ENCODE measurements around the gene NPTX2.

Gene NPTX2

DNA sequence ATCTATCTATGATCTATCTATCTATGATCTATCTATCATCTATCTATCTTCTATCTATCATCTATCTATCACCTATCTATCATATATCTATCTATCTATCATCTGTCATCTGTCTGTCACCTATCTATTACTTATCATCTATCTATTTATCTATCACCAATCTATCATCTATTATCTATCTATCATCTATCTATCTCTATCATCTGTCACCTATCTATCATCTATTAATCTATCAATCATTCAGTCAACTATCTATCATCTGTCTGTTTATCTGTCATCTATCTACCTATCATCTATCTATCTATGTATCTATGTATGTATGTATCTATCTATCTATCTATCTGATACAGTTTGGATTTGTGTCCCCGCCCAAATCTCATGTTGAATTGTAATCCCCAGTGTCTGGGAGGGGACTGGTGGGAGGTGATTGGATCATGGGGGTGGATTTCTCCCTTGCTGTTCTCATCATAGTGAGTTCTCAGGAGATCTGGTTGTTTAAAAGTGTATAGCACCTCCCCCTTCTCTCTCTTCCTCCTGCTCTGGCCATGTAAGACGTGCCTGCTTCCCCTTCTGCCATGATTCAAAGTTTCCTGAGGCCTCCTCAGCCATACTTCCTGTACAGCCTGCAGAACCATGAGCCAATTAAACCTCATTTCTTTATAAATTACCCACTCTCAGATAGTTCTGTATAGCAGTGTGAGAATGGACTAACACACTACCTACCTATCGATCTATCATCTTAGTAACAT, 37.6 kb downstream of the NPTX2 start:
- H3K4me3 ChIP-seq (ENCODE audit: low read depth, low read length), result no peak overlapping the region
- TF ChIP-seq CTCF (conservative IDR thresholded peaks at IDR 0.05; ENCODE audit: low read depth, low read length), result no peak
- DNase-seq (ENCODE audit: low read depth), result no peak

GRCh38 chr7:98655611-98656010, 38.5 kb downstream of the NPTX2 start:
- DNase-seq (ENCODE audit: low read depth), result no peak
- no peak for TF ChIP-seq CTCF (conservative IDR thresholded peaks at IDR 0.05; ENCODE audit: low read depth, low read length)
- H3K4me3 ChIP-seq (ENCODE audit: low read depth, low read length), result no peak overlapping the region

DNA sequence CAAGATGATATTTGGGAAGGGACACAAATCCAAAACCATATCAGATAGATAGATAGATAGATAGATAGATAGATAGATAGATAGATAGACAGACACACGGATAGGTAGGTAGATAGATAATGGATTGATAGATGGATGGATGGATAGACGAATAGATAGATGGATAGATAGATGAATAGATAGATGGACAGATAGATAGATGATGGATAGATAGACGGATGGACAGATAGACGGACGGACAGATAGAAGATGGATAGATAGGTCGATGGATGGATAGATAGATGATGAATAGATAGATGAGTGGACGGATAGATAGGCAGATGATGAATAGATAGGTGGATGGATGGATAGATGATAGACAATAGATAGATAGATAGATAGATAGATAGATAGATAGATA, 39.8 kb downstream of the NPTX2 start:
- DNase-seq (ENCODE audit: low read depth), result no peak
- TF ChIP-seq CTCF (conservative IDR thresholded peaks at IDR 0.05; ENCODE audit: low read depth, low read length), result no peak
- H3K4me3 ChIP-seq (ENCODE audit: low read depth, low read length), result no peak overlapping the region

- DNase-seq (ENCODE audit: low read depth), result no peak
- no peak for TF ChIP-seq CTCF (conservative IDR thresholded peaks at IDR 0.05; ENCODE audit: low read depth, low read length)
- no peak overlapping the region for H3K4me3 ChIP-seq (ENCODE audit: low read depth, low read length)
Measured at GRCh38 chr7:98657736-98658135, 40.7 kb downstream of the NPTX2 start.

DNA sequence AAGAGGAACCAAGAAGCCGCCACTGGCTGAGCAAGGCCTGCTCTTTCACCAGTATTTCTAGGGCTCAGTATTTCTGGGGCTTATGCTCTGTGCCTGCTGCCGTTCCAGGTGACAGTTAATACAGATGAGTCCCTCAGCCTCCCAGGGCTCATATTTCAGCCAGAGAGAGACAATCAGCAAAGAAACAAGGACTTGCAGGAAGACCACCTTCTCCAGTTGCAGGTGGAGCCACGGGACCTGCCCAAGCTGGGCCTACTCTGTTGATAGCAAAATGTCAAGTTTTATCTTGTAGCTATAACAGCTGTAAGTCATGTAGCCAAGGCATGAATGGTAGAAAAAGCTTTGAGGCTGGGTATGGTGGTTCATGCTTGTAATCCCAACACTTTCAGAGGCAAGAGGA, 42.7 kb downstream of the NPTX2 start:
- no peak for TF ChIP-seq CTCF (conservative IDR thresholded peaks at IDR 0.05; ENCODE audit: low read depth, low read length)
- DNase-seq (ENCODE audit: low read depth), result no peak
- H3K4me3 ChIP-seq (ENCODE audit: low read depth, low read length), result no peak overlapping the region

DNA sequence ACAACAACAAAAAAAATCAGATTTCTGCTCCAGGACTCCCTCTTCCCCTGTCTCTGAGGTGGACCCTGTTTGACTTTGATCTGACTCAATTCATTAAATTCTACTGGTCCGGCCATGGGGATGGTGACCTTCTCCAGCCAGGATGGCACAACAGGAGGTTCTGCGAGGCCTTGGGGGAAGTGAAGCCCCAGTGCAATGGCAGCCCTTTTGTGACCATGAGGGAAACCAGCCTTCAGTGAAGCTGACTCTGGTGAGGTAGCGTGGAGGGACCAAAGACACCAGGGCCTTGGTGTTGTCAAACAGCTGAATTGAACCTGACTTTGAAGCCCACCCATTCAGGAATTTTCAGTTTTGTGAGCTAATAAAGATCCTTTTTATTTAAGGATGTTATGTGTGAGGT, 44.5 kb downstream of the NPTX2 start:
- H3K4me3 ChIP-seq (ENCODE audit: low read depth, low read length), result no peak overlapping the region
- TF ChIP-seq CTCF (conservative IDR thresholded peaks at IDR 0.05; ENCODE audit: low read depth, low read length), result no peak
- no peak for DNase-seq (ENCODE audit: low read depth)

- H3K4me3 ChIP-seq (ENCODE audit: low read depth, low read length), result no peak overlapping the region
- no peak for DNase-seq (ENCODE audit: low read depth)
- no peak for TF ChIP-seq CTCF (conservative IDR thresholded peaks at IDR 0.05; ENCODE audit: low read depth, low read length)
Measured at GRCh38 chr7:98662289-98662688, 45.2 kb downstream of the NPTX2 start.
